Measurements from ENCODE around the gene TECTA. TPM values are rescaled to one million over a fixed set of nuclear protein-coding genes. Genes with fewer than 3 reads are reported as not detected.

Gene TECTA
- total RNA-seq, 1 experiment from 2014 or later: 0.37 TPM

DNA sequence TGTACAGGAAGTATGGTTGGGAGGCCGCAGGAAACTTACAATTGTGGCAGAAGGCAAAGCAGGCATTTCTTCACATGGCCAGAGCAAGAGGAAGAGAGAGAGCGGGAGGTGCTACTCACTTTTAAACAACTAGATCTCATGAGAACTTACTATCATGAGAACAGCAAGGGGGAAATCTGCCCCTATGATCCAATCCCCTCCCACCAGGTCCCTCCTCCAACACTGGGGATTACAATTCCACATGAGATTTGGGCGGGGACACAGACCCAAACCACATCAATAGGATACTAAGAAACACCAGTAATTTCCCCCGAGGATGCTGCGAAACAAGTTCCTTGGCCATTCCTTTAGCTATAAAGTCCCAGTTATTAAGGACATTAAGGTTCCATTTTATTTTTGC is 97.4 kb downstream of the TECTA start (continued):
- TF ChIP-seq, protein P1, sequence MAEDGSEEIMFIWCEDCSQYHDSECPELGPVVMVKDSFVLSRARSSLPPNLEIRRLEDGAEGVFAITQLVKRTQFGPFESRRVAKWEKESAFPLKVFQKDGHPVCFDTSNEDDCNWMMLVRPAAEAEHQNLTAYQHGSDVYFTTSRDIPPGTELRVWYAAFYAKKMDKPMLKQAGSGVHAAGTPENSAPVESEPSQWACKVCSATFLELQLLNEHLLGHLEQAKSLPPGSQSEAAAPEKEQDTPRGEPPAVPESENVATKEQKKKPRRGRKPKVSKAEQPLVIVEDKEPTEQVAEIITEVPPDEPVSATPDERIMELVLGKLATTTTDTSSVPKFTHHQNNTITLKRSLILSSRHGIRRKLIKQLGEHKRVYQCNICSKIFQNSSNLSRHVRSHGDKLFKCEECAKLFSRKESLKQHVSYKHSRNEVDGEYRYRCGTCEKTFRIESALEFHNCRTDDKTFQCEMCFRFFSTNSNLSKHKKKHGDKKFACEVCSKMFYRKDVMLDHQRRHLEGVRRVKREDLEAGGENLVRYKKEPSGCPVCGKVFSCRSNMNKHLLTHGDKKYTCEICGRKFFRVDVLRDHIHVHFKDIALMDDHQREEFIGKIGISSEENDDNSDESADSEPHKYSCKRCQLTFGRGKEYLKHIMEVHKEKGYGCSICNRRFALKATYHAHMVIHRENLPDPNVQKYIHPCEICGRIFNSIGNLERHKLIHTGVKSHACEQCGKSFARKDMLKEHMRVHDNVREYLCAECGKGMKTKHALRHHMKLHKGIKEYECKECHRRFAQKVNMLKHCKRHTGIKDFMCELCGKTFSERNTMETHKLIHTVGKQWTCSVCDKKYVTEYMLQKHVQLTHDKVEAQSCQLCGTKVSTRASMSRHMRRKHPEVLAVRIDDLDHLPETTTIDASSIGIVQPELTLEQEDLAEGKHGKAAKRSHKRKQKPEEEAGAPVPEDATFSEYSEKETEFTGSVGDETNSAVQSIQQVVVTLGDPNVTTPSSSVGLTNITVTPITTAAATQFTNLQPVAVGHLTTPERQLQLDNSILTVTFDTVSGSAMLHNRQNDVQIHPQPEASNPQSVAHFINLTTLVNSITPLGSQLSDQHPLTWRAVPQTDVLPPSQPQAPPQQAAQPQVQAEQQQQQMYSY (CRISPR knock-in tag; IDR thresholded peaks at IDR 0.05): no peak
- TF ChIP-seq, protein P2, sequence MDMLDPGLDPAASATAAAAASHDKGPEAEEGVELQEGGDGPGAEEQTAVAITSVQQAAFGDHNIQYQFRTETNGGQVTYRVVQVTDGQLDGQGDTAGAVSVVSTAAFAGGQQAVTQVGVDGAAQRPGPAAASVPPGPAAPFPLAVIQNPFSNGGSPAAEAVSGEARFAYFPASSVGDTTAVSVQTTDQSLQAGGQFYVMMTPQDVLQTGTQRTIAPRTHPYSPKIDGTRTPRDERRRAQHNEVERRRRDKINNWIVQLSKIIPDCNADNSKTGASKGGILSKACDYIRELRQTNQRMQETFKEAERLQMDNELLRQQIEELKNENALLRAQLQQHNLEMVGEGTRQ (CRISPR knock-in tag; IDR thresholded peaks at IDR 0.05): no peak
- no peak for TF ChIP-seq FOXP1 (CRISPR knock-in tag; IDR thresholded peaks at IDR 0.05; ENCODE audit: borderline replicate concordance)
- no peak for TF ChIP-seq OVOL2 (CRISPR knock-in tag; IDR thresholded peaks at IDR 0.05; ENCODE audit: borderline replicate concordance)
- no peak for TF ChIP-seq ZNF219 (CRISPR knock-in tag; IDR thresholded peaks at IDR 0.05; ENCODE audit: borderline replicate concordance)
- TF ChIP-seq, protein P3, sequence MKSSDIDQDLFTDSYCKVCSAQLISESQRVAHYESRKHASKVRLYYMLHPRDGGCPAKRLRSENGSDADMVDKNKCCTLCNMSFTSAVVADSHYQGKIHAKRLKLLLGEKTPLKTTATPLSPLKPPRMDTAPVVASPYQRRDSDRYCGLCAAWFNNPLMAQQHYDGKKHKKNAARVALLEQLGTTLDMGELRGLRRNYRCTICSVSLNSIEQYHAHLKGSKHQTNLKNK (CRISPR knock-in tag; IDR thresholded peaks at IDR 0.05): no peak

DNA sequence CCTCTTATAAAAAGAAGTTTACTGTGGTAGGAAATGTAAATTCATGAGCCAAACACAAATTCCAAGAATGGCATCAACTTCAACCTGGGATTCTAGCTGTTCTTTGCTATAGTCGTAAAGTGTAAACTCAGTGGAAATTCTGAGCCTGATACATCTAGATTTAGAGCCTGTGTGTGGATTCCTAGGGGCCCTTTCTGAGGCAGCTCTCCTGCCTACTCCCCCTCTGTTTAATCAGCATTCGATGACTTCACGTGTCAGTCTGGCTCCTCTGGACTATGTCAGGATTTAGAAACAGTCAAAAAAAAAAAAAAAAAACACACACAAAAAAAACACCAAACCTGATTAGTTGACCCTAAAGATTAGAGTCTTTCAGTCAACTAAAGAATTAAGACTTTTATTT is 98.5 kb downstream of the TECTA start:
- H3K4me3 Mint-ChIP-seq: no peak overlapping the region
- no peaks in the 10 kb centered on the region for H3K27me3 Mint-ChIP-seq (ENCODE audit: low read depth)
- ATAC-seq: peak; percentile 57
- H3K36me3 Mint-ChIP-seq: no peaks in the 10 kb centered on the region
- ChIA-PET POLR2A (no interaction called here), CTCF (interaction anchor here (1.4 kb wide), 2 partner anchors 47 to 96 kb away, joined by 4 to 6 read pairs; no protein-coding TSS in a partner anchor)
- H3K27ac Mint-ChIP-seq: peak overlapping the region; percentile 96
- H3K9me3 Mint-ChIP-seq: peaks cover 4% of the 10 kb centered on the region; the same call in 1 of the 2 replicates
- DNase-seq (ENCODE audit: low spot score): no peak
- H3K4me1 Mint-ChIP-seq: peaks cover 47% of the 10 kb centered on the region
- TF ChIP-seq FOXK1 (CRISPR knock-in tag; IDR thresholded peaks at IDR 0.05) (no peak), CREB1 (CRISPR knock-in tag; IDR thresholded peaks at IDR 0.05) (no peak), GABPB1 (CRISPR knock-in tag; IDR thresholded peaks at IDR 0.05) (no peak)

DNA sequence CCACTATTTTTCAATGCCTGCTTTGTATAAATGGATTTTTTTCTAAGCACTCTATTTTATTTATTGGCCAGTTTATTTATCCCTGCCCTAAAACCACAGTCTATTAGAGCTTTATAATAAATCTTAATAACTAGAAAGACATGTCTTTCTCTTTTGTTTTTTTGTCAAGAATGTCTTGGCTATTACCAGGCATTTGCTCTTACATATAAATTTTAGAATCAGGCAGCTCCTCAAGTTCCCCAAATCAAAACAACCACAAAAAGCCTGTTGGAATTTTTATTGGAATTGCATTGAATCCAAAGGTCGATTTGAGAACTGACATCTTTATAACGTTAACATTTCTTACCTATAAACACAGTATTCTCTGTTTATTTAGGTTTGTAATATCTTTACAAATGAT is 105.8 kb downstream of the TECTA start:
- Mint-ChIP-seq H3K9me3 (no peaks in the 10 kb centered on the region), H3K4me1 (no peaks in the 10 kb centered on the region), H3K36me3 (no peaks in the 10 kb centered on the region), H3K27ac (no peak overlapping the region), H3K4me3 (no peak overlapping the region), H3K27me3 (ENCODE audit: low read depth) (no peaks in the 10 kb centered on the region)
- POLR2A ChIA-PET: no interaction called here
- ATAC-seq: no peak
- no peak for DNase-seq (ENCODE audit: low spot score)
- TF ChIP-seq, protein P4, sequence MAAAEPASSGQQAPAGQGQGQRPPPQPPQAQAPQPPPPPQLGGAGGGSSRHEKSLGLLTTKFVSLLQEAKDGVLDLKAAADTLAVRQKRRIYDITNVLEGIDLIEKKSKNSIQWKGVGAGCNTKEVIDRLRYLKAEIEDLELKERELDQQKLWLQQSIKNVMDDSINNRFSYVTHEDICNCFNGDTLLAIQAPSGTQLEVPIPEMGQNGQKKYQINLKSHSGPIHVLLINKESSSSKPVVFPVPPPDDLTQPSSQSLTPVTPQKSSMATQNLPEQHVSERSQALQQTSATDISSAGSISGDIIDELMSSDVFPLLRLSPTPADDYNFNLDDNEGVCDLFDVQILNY (CRISPR knock-in tag; IDR thresholded peaks at IDR 0.05): no peak
- TF ChIP-seq ZNF138 (CRISPR knock-in tag; conservative IDR thresholded peaks at IDR 0.05): no peak
- TF ChIP-seq, protein P2 (CRISPR knock-in tag; IDR thresholded peaks at IDR 0.05): no peak
- no peak for TF ChIP-seq OVOL2 (CRISPR knock-in tag; IDR thresholded peaks at IDR 0.05; ENCODE audit: borderline replicate concordance)
- TF ChIP-seq SMAD3 (CRISPR knock-in tag; IDR thresholded peaks at IDR 0.05; ENCODE audit: borderline replicate concordance): no peak
- TF ChIP-seq, protein P5, sequence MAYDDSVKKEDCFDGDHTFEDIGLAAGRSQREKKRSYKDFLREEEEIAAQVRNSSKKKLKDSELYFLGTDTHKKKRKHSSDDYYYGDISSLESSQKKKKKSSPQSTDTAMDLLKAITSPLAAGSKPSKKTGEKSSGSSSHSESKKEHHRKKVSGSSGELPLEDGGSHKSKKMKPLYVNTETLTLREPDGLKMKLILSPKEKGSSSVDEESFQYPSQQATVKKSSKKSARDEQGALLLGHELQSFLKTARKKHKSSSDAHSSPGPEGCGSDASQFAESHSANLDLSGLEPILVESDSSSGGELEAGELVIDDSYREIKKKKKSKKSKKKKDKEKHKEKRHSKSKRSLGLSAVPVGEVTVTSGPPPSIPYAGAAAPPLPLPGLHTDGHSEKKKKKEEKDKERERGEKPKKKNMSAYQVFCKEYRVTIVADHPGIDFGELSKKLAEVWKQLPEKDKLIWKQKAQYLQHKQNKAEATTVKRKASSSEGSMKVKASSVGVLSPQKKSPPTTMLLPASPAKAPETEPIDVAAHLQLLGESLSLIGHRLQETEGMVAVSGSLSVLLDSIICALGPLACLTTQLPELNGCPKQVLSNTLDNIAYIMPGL (CRISPR knock-in tag; IDR thresholded peaks at IDR 0.05): no peak
- TF ChIP-seq, protein P6, sequence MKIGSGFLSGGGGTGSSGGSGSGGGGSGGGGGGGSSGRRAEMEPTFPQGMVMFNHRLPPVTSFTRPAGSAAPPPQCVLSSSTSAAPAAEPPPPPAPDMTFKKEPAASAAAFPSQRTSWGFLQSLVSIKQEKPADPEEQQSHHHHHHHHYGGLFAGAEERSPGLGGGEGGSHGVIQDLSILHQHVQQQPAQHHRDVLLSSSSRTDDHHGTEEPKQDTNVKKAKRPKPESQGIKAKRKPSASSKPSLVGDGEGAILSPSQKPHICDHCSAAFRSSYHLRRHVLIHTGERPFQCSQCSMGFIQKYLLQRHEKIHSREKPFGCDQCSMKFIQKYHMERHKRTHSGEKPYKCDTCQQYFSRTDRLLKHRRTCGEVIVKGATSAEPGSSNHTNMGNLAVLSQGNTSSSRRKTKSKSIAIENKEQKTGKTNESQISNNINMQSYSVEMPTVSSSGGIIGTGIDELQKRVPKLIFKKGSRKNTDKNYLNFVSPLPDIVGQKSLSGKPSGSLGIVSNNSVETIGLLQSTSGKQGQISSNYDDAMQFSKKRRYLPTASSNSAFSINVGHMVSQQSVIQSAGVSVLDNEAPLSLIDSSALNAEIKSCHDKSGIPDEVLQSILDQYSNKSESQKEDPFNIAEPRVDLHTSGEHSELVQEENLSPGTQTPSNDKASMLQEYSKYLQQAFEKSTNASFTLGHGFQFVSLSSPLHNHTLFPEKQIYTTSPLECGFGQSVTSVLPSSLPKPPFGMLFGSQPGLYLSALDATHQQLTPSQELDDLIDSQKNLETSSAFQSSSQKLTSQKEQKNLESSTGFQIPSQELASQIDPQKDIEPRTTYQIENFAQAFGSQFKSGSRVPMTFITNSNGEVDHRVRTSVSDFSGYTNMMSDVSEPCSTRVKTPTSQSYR (CRISPR knock-in tag; IDR thresholded peaks at IDR 0.05): no peak
- TF ChIP-seq SMAD4 (CRISPR knock-in tag; IDR thresholded peaks at IDR 0.05): no peak
- TF ChIP-seq, protein P7, sequence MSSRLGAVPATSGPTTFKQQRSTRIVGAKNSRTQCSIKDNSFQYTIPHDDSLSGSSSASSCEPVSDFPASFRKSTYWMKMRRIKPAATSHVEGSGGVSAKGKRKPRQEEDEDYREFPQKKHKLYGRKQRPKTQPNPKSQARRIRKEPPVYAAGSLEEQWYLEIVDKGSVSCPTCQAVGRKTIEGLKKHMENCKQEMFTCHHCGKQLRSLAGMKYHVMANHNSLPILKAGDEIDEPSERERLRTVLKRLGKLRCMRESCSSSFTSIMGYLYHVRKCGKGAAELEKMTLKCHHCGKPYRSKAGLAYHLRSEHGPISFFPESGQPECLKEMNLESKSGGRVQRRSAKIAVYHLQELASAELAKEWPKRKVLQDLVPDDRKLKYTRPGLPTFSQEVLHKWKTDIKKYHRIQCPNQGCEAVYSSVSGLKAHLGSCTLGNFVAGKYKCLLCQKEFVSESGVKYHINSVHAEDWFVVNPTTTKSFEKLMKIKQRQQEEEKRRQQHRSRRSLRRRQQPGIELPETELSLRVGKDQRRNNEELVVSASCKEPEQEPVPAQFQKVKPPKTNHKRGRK (CRISPR knock-in tag; IDR thresholded peaks at IDR 0.05; ENCODE audit: borderline replicate concordance): no peak
- TF ChIP-seq ZNF423 (CRISPR knock-in tag; IDR thresholded peaks at IDR 0.05): no peak
- TF ChIP-seq FOXJ3 (CRISPR knock-in tag; IDR thresholded peaks at IDR 0.05; ENCODE audit: borderline replicate concordance): no peak
- no peak for TF ChIP-seq PRRX2 (CRISPR knock-in tag; IDR thresholded peaks at IDR 0.05)
- CTCF ChIA-PET: no interaction called here

All from WTC11 (cell line).